ENCODE measurements around the gene CHFR. TPM values are rescaled to one million over a fixed set of nuclear protein-coding genes. Genes with fewer than 3 reads are reported as not detected.

Gene CHFR
- total RNA-seq, 4 donors from 2014 or later, result 25.5 to 38.6 (median 30.4) TPM

- no peak for TF ChIP-seq CTCF (IDR thresholded peaks at IDR 0.05; ENCODE audit: low read depth)
These were observed 35.3 kb upstream of the CHFR start for GRCh38 chr12:132922676-132923075.

GRCh38 chr12:132921685-132922084 lies 34.3 kb upstream of the CHFR start:
- no peak for TF ChIP-seq CTCF (IDR thresholded peaks at IDR 0.05; ENCODE audit: low read depth)

- no peak for TF ChIP-seq CTCF (IDR thresholded peaks at IDR 0.05; ENCODE audit: low read depth)
These were observed 31.3 kb upstream of the CHFR start for GRCh38 chr12:132918680-132919079.

GRCh38 chr12:132909030-132909368 lies 21.6 kb upstream of the CHFR start:
- TF ChIP-seq CTCF (IDR thresholded peaks at IDR 0.05; ENCODE audit: low read depth), result no peak

GRCh38 chr12:132908145-132909029 lies 21.0 kb upstream of the CHFR start:
- TF ChIP-seq CTCF (IDR thresholded peaks at IDR 0.05; ENCODE audit: low read depth), result no peak

GRCh38 chr12:132907216-132907615 lies 19.8 kb upstream of the CHFR start:
- no peak for TF ChIP-seq CTCF (IDR thresholded peaks at IDR 0.05; ENCODE audit: low read depth)

GRCh38 chr12:132904718-132905328 lies 17.4 kb upstream of the CHFR start:
- TF ChIP-seq CTCF (IDR thresholded peaks at IDR 0.05; ENCODE audit: low read depth), result no peak
